GM19023 (cell line): ENCODE measurements around the gene C10orf53.

Experiments
- ATAC-seq: cut with Tn5 transposase; IDR thresholded peaks from one replicate; pipeline ENCODE4 v1.9.1; 2021; ENCODE audit warnings: mild to moderate bottlenecking, moderate library complexity; ENCODE audit not compliant: unreplicated experiment

Gene C10orf53, protein sequence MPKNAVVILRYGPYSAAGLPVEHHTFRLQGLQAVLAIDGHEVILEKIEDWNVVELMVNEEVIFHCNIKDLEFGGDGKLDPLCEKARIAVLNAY

DNA sequence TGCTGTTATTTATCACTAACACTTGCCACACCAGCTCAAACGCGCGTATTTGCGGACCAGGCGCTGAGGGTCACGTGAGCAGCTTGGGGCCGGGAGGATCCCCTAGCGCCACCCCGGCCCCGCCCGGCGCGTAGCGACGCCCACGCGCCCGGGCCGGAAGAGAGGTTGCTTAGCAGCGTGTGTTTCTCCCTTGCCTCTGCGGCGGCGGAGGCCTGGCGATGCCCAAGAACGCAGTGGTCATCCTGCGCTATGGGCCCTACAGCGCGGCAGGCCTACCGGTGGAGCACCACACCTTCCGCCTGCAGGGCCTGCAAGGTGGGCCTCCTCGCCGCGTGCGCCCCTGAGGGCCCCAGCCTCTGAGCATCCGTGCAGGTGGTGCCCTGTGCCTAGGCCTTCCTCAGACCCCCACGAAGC, at the start of gene C10orf53:
Gene C10orf53 (plus strand): TSS at position 172 of the 414 bp plus-strand sequence. CDS start 47 bp downstream, at position 219.
- ATAC-seq: no peak

DNA sequence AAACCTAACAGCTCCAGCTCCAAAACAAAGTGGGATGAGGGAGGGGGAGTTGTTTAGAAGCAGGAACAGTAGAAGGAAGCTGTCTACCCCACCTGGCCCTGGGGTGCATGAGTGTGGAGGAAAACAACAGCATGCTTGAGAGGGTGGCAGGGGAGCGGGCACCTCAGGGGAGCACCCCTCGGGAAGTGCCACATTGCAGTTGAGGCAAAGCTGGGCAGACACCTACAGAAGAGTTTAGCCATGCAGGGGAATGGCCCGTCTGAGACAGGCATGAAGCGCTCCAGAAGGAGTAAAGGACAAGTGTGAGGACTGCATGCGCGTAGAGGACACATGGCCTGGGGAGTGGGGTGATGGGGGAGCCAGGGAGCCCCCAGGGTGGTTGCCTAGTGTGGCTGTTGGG, 47.5 kb upstream of the C10orf53 start:
- ATAC-seq: no peak

DNA sequence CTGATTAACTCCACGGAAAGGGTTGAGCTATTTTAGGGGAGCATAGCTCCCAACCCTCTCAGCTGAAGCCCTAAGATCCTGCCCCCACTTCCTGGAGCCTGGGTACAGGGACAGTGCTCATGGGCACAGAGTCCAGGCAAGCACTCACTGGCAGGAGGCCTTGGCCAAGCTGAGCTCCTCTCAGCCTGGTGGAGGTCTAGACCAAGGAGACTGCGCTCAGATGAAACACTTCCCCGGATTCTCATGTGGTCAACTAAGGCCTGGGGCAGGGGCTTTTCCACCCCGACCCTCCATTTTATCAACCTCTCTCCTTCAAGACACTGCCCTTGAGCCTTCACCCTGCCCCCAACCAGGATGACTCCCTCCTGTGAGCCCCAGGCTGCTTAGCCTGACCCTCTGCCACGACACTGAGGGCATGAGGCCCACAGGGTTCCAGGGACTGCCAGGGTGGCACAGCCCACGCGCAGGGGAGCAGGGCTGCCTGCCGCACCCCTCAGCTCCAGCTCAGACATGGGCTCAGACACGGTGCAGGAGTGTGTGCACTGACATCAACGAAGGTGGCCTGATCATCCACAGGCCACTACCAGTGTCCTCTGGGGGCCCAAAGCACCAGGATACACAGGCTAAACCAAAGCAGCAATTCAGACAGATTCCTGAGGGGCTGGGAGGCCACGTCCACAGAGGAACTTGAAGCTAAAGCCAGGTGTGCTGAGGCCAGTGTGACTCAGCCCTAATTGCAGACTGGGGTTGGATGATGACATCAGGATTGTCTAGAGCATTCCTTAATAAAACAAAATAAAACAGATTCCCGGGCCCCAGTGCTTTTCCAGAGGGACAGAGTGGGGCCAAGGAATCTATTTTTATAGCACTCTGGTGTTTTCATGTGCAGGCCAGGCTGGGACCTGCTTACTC, 46.8 kb upstream of the C10orf53 start:
- no peak for ATAC-seq

DNA sequence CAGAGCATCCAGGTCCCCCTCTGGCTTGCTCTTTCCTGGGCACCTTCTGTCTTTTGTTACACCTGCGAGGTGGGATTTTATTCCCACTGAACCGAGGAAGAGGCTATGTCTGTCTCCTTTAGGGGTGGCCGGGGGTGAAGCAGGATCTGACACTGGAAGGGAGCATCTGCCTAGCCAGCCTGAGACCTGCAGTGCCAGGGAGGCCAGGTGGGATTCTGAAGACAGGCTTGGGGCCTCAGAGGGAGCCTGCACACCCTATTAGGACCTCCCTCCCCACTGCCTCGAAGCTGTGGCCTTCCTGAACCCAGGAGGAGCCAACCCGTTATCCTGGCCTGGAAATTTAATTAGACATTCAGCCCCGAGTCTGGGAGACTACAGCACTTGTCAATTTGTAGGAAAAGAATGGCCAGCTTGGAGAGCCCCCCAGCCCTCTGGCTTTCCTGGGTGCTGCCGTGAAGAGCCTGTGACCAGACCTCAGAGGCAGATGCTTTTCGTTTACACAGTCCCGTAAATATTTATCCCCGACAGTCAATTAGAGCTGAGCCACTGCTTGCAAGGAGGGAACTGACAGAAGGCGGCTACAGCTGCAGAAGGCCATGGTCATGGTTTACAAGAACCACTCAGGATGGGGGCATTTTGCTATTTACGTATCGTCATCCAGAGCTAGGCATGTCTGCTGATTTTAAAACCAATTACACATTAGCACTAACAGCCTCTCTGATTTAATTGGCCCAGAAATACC, 46.0 kb upstream of the C10orf53 start:
- no peak for ATAC-seq

DNA sequence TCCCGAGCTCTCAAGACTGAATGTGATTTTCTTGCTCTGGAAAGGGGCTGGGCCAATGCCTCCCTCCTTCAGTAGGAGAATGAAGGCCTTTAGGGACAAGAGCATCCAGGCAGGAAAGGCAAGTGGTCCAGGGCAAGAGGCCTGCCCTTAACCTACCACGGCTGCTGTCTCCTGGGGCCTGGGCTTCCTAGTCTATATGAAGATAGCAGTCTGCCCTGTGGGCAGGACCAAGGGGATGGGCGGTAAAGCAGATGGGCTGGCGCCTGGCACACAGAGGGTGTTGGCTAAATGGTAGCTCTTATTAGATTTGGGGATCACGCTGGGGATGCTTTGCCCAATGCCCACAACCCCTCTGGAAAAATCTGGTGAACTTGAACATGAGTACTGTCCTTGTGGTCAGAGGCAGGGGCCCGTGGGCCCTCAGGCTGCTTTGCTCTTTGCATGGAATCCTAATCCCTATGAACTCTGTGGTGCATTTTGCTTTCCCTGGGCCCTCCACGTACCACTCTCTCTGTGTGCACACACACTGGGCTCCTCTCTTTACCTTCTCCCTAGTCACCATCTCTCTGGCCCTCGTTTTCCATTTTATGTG, 45.3 kb upstream of the C10orf53 start:
- ATAC-seq: no peak

DNA sequence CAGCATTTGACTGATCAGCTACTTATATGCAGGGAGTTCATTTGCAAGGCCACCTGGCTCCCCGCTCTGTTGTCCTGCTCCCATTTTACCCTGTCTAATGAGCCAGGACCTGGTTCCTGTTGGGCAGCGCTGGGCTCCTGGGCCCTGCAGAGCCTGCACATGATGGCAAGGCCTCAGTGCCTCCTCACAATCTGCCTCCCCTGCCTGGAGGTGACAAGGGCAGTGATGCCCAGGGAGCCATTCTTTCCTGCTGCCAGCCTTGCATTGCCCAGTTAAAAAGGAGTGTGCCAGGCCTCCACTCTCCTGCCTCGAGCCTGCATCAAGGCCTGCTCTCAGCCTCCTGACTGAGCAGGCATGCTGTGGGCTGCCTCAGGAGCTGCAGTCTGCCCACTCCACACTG, 37.1 kb upstream of the C10orf53 start:
- no peak for ATAC-seq

DNA sequence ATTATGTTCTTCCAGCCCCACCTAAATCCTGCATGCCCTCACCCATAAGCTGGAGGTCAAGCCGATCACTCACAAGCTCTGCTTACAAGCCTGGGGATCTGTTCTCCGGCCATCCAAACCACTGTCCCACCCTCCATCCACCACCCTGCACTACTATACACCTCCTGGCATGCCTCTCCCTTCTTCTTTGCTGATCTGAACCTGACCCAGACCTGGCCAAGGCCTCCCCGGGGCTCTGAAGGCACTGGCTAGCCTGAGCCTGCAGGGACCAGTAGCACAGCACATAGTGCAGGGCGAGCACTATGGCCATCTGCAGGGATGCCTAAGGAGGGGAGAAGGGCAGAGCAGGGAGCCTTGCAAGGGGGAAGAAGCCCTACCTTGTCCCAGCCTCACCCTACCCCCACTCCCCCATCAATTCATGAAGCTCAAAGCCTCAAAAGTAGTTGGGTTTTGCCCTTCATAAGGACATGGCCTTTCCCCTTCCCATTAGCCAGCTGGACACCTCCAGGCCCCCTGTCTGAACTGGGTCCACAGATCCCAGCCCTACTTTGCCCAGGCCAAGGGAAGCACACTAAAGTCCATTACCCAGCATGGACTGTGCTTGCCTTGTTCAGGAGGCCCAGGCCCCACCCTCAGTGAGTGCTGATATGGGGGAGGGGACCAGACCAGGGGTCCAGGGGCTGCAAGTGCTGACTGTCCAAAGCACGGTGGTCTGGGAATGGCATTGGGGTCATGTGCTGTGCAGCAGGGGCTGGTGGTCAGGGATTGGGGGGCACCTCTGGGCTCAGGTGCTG, 36.0 kb upstream of the C10orf53 start:
- ATAC-seq: no peak

DNA sequence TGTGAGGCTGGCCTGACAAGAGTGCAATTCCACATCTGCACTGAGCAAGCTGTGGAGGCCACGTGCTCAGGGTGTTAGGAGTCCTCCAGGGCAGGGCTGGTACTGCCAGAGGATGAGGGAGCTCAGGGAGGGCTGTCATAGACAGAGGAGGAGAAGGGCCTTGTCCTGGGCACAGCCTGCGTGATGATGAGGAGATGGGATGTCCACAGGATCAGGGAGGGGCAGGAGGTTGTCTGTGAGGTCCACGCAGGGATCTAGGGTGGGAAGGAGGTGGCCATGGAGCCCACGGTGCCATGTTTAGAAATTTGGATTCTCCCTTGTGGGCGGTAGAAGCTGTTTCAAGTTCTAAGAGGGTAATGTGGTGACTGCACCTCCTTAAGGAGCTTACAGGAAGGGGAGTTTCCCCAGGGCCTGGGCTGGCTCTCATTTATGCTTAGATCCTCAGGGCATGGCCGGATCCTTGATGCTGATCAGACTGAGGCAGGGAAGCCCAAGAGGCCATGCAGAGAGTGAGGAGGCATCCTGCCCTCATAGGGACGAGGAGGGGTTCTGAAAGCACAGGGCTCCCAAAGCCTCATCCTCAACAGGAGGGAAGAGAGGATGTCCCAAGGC, 35.3 kb upstream of the C10orf53 start:
- no peak for ATAC-seq

DNA sequence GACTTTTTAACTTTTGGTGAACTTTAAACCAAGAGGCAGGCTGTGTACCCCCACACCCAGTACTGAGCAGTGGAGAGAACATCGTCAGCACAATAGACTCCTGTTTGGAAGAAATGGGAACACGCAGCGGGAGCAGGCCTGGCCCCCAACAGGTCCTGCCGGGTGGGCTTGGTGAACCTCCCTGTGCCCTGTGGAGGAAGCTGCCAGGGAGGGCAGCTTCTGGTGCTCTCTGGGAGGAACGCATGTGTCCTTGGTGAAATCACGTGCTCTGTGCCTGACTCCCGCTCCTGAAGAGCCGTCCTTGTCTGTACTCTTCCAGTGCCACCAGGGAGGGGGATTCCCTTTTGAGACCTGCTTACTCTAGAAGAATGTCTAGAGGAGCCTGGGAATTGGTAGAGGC, 34.0 kb upstream of the C10orf53 start:
- ATAC-seq: no peak

DNA sequence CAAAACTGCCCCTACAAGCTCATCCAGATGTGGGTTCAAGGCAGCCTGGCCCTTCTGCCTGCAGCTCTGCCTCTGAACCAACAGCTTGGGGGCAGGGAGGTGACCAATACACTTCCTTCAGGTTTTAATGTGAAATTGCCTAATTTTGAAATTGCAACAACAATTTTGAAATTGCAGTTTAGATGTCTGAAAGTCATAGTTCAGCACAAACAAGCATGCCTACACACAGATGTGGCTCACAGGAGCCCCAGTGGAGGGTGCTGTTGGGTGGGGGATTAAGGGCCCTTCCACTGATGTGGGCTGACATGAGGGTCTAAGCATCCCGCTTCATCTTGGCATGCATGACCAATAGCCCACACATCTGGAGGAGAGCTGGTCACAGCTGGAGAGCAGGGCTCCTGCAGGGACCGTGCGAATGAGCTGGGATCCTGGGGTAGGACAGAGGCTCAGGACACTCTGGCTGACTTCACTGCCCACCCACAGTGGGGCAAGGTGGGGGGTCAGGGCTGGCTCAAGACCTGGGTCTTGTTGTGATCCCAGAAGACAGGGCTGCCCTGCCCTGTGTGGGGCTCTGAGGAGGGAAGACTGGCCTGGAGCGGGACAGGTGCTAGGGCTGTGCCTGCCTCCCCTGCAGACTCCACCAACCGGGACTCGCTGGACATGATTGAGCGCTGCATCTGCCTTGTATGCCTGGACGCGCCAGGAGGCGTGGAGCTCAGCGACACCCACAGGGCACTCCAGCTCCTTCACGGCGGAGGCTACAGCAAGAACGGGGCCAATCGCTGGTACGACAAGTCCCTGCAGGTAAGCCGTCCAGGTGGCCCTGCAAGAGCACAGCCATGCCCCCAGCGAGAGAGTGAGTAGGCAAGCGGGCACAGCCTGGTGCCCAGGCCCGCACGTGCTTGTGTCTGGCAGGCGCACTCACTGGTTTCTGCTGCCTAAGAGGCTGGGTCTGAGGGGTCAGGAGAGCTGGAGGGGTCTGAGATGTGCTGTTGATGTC, 33.3 kb upstream of the C10orf53 start:
- no peak for ATAC-seq

DNA sequence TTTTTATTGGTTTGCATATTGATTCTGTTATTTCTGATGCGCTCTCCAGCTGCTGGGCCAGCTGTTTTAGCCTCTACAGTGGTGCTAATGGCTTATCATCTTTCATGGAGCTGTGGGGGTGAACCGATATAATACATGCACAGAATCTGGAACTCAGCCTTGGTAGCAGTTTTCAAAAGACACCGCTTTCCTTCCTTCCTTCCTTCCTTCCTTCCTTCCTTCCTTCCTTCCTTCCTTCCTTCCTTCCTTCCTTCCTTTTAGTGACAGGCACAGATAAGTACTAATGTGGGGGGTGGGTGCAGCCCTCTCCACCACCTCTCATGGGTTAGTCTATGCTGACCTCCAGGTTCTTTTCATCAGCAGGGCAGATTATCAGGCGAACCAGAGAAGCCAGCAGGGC, 31.9 kb upstream of the C10orf53 start:
- ATAC-seq: no peak

DNA sequence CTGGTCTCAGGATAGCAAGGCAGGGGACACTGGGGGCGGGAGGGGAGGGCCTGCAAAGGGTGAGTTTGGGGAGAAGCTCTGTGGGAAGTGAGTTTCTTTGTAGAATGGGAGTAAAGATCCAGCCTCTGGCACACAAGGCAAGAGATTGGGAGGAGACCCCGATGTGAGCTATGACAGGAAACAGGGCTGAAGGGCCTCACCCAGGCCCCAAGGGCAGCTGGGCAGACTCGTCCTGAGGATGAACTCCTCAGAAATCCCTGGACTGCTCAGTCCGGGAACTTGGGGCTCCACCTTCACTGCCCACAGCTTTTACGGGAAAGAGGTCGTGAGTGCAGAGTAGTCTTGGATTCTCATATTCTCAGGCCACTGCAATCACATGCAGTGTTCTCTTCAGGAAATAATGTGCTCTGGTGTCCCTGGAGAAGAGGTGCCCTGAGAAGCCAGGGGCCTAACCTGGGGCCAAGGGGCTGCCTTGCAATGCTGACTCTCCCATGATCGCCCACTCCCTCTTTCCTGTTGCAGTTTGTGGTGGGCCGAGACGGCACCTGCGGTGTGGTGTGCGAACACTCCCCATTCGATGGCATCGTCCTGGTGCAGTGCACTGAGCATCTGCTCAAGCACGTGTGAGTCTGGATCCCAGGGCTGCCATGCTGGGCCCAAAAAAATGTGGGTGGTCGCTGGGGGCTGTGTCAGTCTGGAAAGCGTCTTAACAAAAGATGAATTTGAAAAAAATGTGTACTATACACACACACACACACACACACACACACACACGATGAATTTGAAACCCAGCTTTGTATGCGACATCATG, 31.3 kb upstream of the C10orf53 start:
- ATAC-seq: no peak

DNA sequence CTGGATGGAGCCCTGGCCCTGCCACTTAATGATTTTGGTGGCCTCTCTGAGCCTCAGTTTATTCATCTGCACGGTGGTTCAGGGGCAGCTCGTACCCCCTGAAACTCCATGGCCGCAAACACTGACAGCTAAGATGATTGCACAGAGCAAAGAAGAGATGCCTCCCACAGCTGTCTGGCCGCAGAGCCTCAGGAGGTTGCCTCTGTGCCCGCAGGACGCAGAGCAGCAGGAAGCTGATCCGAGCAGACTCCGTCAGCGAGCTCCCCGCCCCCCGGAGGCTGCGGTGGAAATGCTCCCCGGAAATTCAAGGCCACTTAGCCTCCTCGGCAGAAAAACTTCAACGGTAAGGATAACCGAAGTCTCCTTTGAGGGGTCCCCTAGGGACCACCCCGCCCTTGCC, 30.2 kb upstream of the C10orf53 start:
- no peak for ATAC-seq

DNA sequence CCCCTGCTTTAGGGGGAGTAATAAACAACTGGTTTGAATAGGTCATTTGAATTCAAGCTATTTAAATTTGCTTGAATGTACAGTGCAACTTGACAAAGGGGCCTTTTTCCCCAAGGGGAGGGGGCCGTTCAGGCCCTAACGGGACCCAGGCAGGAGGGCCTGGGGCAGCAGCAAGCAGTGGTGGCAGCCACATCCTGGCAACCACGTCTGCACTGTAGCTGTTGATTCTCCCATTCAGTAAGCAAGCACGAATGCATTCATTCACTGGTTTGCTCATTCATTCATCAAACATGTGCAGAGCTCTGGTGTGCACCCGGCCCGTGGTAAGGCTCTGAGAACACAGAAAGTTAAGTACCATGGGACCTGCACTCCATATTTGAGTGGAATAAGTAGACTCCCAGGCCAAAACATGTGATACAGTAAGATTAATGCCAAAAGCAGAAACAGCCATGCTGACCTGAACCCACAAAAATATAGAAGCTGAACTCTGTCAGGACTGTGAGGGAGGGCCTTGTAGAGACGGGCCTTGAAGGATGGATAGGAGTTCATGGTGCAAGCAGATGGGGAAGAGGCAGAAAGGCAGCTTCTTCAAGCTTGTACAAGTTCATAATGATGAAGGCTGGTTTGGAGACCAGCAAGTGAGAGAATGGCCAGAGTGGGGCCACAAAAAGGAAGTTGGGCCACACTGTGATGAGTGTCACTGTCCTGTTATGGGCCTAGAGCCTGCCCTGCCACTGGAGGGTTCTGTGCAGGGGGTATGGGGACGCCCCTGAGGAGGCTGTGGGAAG, 29.3 kb upstream of the C10orf53 start:
- ATAC-seq: no peak

DNA sequence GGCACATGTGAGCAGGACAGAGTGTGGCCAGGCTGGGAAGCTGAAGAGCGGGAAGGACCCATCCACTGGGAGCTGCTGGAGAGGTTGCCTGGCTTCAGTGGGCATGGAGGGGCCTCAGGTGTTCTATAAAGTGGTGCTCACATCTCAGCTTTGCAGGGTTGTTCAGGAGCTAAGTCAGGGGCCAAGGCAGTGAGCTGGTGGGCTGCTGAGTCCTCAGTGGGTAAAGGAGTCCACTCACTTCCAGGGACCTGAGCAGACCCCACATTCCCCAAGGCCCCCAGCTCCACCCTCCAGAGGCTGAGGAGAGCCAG, 28.8 kb upstream of the C10orf53 start:
- ATAC-seq: no peak

DNA sequence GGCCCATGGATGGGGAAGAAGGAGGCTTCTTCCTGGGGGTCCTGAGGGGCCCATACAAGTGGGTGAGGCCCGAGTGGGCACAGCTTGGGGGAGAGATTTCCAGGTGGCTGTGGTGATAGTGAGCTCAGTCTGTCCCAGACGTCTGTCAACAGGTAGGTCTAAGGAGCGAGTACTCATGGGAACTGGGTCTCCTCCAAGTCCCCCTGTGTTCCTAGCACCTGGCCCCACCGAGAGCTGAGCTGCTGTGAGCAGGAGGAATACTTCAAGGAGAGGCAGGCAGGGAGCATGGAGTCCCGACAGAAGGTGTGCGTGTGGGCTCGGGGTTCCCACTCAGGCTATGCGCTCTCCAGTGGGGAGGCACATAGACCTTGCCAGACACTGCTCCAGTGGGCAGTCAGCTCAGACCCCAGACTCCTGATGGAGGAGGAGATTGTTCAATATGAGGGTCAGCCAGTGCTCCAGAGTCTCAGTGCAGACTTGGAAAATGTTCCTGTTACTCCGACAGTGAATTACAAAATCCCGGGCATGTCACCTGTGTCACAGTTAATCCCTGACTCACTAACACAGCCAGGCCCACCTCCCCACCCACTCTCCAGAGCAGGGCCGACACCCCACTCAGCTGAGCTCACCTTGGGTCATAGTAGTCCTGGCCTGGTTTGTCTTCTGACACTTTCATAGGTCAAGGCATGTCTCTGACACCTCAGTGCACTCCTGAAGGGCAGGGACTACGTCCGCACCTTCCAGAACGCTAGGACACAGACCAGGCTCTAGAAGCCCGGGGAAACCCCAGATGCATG, 28.2 kb upstream of the C10orf53 start:
- ATAC-seq: no peak

DNA sequence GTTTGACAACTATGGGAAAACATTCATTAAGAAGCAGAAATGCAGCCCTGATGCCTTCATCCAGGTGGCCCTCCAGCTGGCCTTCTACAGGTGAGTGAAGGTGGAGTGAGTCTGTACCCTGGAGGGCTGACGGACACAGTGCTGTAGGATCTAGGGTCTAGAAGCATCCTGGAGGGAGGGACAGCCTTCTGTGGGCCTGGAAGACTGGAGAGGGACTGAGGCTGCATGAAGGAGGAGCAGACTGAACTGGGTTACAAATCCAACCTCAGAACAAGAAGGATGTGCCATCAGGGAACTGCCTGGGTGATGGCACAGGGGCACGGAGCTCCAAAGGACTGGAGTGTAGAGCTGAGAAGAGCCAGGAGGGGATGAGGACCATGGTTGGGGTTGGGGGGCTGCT, 27.5 kb upstream of the C10orf53 start:
- no peak for ATAC-seq
